ENCODE results near the gene LRBA.
"Not testable (repeated sequence)": the region's sequence is repeated elsewhere in the genome, so short reads cannot be mapped to it uniquely, and the experiment has no call there.

The LRBA gene

GRCh38 chr4:150799207-150799606 is 215.9 kb downstream of the LRBA start:
- no peak for DNase-seq

DNA sequence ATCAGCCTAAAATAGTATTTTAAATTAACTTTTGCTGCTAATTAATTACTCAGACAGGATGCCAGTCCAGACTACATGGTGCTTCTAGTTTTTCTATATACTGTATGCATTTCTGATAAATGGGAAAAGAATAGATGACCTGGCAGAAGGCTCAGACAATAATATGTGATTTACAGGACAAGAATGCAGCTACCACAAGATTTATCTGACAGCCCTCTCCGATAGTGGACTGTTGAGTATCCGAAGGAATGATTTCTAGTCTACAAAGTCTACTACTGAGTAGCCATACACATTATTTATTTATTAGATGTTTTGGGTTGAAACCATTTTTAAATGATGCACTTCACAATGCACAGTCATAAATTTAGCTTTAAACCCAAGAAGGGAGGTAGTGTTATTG is 220.4 kb downstream of the LRBA start:
- DNase-seq = no peak

- no peak for DNase-seq
Measured at GRCh38 chr4:150789864-150790263, 225.2 kb downstream of the LRBA start.

DNA sequence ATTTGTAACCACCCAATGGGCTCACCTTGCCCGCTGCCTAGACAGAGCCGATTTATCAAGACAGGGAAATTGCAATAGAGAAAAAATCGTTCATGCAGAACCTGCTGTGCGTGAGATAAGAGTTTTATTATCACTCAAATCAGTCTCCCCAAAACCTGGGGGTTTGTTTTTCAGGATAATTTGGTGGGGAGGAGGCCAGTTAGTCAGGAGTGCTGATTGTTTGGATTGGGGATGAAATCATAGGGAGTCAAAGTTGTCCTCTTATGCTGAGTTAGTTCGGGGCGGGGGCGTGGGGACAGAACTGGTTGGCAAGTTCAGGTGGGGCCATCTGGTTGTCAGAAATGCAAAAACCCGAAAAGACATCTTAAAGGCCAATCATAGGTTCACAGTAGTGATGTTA is 230.1 kb downstream of the LRBA start:
- DNase-seq = no peak

GRCh38 chr4:150784305-150784704 is 230.8 kb downstream of the LRBA start:
- no peak for DNase-seq

DNA sequence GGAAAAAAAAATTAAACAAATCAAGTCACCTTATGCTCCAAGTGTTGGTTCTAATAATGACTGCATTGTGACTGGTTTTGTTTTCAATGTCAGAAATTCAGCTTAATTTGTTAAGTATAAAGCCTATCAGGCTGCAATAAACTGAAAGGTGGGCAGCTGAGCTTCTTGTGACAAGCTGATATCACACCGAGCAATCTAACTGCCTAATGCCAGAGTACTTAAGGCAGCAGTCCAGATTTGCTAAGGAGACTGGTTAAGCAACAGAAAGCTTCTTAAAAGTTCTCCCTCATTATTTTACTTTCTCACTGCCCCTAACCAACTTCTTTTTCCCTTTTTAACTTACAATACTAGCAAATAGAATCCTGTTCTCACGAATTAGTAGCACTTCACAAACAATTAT is 232.2 kb downstream of the LRBA start:
- no peak for DNase-seq

GRCh38 chr4:150782311-150782710 is 232.8 kb downstream of the LRBA start:
- DNase-seq = no peak

- DNase-seq = no peak
Measured at GRCh38 chr4:150781191-150781590, 233.9 kb downstream of the LRBA start.

GRCh38 chr4:150779707-150780106 is 235.4 kb downstream of the LRBA start:
- DNase-seq = no peak

DNA sequence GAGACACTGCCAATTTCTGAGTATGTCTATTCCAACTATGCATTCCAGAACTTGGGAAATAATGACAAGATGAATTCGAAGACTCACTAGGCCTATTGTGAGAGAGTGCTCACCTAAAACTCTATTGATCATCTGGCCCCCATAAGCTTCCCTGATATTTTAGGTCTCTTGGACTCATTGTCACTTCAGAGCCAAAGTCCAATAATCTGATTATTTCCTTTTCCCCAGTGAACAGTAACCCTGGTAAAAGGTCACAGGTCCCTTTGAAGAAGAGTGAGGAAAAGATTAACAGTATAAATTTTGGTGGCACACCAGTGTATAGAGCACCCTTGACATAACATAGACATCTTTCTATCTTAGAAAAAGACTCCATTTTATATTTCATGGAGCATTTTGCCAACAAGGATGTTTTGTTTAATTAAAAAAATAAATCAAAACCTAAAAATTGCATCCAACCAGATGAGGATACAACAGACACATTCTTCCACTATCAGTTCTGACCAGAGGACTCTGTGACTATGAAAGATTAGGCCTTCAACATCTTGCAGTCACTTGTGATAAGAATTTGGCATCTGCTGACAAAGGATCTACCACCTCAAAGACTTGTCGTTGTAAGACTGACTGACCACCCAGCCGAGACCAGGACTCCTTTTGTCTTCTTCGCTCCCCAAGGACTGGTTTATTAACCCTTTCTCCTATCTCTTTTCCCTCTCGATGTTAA is 241.2 kb downstream of the LRBA start:
- no peak for DNase-seq

GRCh38 chr4:150773032-150773431 is 242.1 kb downstream of the LRBA start:
- no peak for DNase-seq

DNA sequence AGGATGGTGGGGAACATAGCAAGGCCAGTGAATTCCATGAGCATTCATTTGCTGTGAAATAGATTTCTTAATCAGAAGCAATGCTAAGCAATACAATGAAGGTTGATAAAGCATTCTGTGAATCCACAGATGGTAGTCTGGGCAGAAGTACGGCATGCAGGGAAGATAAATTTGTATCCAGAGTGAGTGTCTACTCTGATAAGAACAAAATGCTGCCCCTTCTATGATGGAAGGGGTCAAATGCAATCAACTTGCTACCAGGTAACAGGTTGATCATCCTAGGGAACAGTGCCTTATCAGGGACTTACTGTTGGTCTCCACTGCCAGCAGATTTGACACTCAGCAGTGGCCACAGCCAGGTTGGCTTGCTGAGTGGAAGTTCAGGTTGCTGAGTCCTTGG is 243.7 kb downstream of the LRBA start:
- DNase-seq = no peak

- no peak for DNase-seq
Measured at GRCh38 chr4:150769845-150770244, 245.2 kb downstream of the LRBA start.

GRCh38 chr4:150769248-150769647 is 245.8 kb downstream of the LRBA start:
- no peak for DNase-seq

GRCh38 chr4:150768497-150768896 is 246.6 kb downstream of the LRBA start:
- DNase-seq = no peak

- no peak for DNase-seq
Measured at GRCh38 chr4:150765216-150765615, 249.9 kb downstream of the LRBA start.

DNA sequence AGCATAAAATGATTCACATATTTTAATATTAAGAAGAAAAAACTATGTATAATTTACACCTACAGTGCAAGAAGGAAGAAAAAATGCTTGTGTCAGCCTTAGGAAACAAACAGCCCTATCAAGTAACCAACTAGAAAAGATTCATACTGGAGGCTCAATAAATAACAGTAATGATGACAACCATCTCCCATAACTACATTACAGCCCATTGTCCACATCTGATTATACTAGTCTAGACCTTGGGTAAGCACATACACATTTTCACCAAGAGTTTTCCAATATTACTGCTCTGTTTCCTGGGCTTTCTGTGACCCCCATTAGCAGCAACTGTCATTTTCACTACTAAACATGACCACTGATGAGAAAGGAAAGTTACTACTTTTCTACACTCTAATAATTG is 263.4 kb downstream of the LRBA start:
- DNase-seq = no peak

DNA sequence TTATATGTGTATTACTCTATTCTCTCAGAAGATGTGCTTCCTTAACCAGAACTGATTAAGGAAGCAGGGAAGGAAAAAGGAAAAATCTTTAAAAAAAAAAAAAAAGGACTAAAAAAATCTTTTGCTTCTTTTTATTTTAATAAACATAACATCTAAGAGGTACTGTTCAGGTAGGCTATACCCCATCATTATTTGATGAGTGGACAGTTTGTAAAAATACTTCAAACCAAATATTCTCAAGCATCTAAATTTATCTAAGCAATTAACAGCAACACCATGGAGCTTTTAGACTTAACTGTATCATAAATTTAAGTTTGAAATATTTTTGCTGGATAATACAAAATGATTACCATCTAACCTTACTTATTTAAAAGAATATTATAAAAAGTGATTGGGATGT is 264.3 kb downstream of the LRBA start:
- no peak for DNase-seq

- no peak for DNase-seq
Measured at GRCh38 chr4:150746156-150746555, 268.9 kb downstream of the LRBA start.

GRCh38 chr4:150744570-150744969 is 270.5 kb downstream of the LRBA start:
- DNase-seq = no peak

- DNase-seq = no peak
Measured at GRCh38 chr4:150743564-150744342, 271.3 kb downstream of the LRBA start.

- not testable (repeated sequence) for DNase-seq
Measured at GRCh38 chr4:150742930-150743329, 272.2 kb downstream of the LRBA start.

DNA sequence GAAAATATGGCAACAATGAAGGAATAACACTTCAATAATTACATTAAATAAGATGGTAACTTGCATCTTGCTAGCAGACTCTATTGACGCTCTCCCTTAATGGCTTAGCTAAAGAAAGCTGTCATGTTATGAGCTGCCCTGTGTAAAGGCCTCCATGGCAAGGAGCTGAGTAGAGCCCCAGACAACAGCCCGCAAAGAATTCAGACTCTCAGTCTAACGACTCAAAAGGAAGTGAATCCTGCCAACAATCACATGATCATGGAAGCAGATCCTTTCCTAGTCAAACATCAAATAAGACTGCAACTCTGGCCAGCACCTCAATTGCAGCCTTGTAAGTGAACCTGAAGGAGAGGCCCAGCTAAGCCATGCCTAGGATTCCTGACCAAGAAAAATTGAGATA is 275.5 kb downstream of the LRBA start:
- DNase-seq = no peak

GRCh38 chr4:150725957-150726523 is 289.0 kb downstream of the LRBA start:
- no peak for DNase-seq
